ENCODE data around the gene RCN2. TPM values are rescaled to one million over a fixed set of nuclear protein-coding genes. Genes with fewer than 3 reads are reported as not detected.

Gene RCN2
- total and polyA plus RNA-seq, 2 of the 8 experiments (the other 6 are each of a cell fraction or from before 2014, with no cell fraction given) = 65.6 to 137 TPM

DNA sequence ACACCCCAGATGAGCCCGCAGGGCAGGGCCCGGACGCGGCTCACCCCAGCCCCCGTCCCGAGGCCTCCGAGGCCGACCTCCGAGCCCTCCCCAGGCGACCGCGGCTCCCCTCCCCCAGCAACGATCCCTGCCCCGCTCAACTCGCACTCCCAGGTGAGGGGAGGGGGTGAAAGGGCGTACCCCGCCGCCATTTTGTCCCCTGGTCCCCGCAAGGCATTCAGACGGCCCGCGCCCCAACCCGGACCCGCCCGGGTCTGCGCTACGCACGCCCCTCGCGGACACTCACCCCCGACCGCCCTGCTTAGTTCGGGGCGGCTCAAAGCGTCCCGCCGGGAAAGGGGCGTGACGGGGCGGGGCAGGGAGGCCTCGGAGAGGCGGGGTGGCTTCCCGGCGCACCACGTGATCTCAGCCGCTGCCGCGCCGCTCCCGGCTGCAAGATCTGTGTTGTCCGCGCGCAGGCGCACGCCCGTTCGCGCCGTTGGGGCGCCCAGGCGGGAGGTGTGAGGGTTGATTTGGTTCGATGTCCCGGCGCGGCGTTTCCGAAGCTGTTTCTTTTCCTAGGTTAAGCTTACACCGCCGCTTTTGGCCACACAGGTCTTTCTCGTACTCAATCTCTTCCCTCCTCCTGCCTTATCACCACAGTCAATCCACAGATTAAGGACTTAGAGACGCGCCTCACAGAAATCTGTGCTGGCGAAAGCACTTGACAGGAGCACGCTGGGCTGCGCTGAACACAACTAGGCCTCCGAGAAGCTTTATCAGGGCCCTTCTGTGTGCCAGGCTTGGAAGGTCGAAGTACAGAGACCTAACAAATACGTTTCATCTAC, 26.3 kb upstream of the RCN2 start, which contains the start of gene SCAPER (continued):
- no peak for TF ChIP-seq CHD7 (IDR thresholded peaks at IDR 0.05; ENCODE audit: insufficient replicate concordance, low read length)
- no peak for TF ChIP-seq SIRT6 (IDR thresholded peaks at IDR 0.05; ENCODE audit: low read length)
- TF ChIP-seq TAF1 (IDR thresholded peaks at IDR 0.05; ENCODE audit: low read depth, low read length) = peak; percentile 37; the same call in 1 of the 2 replicates
- TF ChIP-seq CHD1 (IDR thresholded peaks at IDR 0.05; ENCODE audit: low read depth, low read length) = no peak
- TF ChIP-seq, protein P1, sequence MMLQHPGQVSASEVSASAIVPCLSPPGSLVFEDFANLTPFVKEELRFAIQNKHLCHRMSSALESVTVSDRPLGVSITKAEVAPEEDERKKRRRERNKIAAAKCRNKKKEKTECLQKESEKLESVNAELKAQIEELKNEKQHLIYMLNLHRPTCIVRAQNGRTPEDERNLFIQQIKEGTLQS (IDR thresholded peaks at IDR 0.05; ENCODE audit: insufficient read depth, low read depth, low read length) = peak; percentile 83
- no peak for TF ChIP-seq NANOG (IDR thresholded peaks at IDR 0.05; ENCODE audit: insufficient read depth, low read depth, low read length, poor library complexity, severe bottlenecking)
- TF ChIP-seq KDM1A (IDR thresholded peaks at IDR 0.05; ENCODE audit: borderline replicate concordance, low read length) = no peak
- peak; percentile 73; the same call in 1 of the 2 replicates for TF ChIP-seq SP4 (IDR thresholded peaks at IDR 0.05; ENCODE audit: low read length)
- TF ChIP-seq HDAC6 (IDR thresholded peaks at IDR 0.05; ENCODE audit: low read depth, low read length) = no peak
- no peak for TF ChIP-seq CHD2 (IDR thresholded peaks at IDR 0.05; ENCODE audit: low read length)

Data from H1 (cell line).